ENCODE results near the gene SLIT3.

The SLIT3 gene

GRCh38 chr5:169343766-169344165 is 42.8 kb upstream of the SLIT3 start:
- Histone ChIP-seq H3K36me3 (replicated peaks; ENCODE audit: low read depth, low read length) (no peaks in the 10 kb centered on the region), H2AFZ (ENCODE audit: low read depth, low read length) (no peak overlapping the region), H3K27me3 (ENCODE audit: low read depth, low read length) (peaks cover 72% of the 10 kb centered on the region), H3K4me3 (ENCODE audit: low read length) (no peak overlapping the region), H3K4me1 (ENCODE audit: low read length) (no peaks in the 10 kb centered on the region), H3K4me2 (ENCODE audit: low read length) (no peak overlapping the region), H3K9ac (ENCODE audit: low read length) (no peak overlapping the region), H4K20me1 (ENCODE audit: insufficient read depth, low read length) (no peaks in the 10 kb centered on the region), H3K9me3 (ENCODE audit: insufficient read depth, low read length) (no peaks in the 10 kb centered on the region), H3K79me2 (ENCODE audit: low read length) (no peaks in the 10 kb centered on the region), H3K27ac (ENCODE audit: low read length) (no peak overlapping the region)
- TF ChIP-seq, protein P1, sequence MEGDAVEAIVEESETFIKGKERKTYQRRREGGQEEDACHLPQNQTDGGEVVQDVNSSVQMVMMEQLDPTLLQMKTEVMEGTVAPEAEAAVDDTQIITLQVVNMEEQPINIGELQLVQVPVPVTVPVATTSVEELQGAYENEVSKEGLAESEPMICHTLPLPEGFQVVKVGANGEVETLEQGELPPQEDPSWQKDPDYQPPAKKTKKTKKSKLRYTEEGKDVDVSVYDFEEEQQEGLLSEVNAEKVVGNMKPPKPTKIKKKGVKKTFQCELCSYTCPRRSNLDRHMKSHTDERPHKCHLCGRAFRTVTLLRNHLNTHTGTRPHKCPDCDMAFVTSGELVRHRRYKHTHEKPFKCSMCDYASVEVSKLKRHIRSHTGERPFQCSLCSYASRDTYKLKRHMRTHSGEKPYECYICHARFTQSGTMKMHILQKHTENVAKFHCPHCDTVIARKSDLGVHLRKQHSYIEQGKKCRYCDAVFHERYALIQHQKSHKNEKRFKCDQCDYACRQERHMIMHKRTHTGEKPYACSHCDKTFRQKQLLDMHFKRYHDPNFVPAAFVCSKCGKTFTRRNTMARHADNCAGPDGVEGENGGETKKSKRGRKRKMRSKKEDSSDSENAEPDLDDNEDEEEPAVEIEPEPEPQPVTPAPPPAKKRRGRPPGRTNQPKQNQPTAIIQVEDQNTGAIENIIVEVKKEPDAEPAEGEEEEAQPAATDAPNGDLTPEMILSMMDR (IDR thresholded peaks at IDR 0.05; ENCODE audit: low read depth, low read length) = no peak
- no peak for TF ChIP-seq EZH2phosphoT487 (IDR thresholded peaks at IDR 0.05; ENCODE audit: low read depth)

DNA sequence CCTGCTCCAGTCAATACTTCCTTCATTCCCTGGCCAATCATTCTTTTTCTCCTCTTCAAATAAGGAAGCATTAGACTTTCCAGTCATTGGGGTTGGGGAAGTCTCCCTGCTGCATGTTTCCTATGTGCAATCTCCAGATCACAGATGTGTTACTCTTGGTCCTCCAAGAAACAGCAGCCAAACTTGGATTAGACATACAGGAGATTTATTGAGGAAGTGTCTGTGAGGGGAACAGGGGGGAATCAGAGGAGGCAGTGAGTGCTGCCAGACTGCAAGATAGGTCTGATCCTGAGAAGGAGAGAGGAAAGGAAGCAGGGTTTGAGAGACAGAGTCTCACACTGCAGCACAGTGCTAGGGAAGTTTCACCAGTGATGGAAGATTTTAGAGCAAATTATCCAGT is 40.6 kb upstream of the SLIT3 start:
- Histone ChIP-seq H3K4me3 (ENCODE audit: low read length) (no peak overlapping the region), H3K9ac (ENCODE audit: low read length) (no peak overlapping the region), H4K20me1 (ENCODE audit: insufficient read depth, low read length) (no peaks in the 10 kb centered on the region), H3K4me1 (ENCODE audit: low read length) (no peaks in the 10 kb centered on the region), H3K36me3 (replicated peaks; ENCODE audit: low read depth, low read length) (no peaks in the 10 kb centered on the region), H3K4me2 (ENCODE audit: low read length) (no peak overlapping the region), H2AFZ (ENCODE audit: low read depth, low read length) (no peak overlapping the region), H3K9me3 (ENCODE audit: insufficient read depth, low read length) (no peaks in the 10 kb centered on the region), H3K79me2 (ENCODE audit: low read length) (no peaks in the 10 kb centered on the region), H3K27ac (ENCODE audit: low read length) (no peak overlapping the region), H3K27me3 (ENCODE audit: low read depth, low read length) (peaks cover 67% of the 10 kb centered on the region)
- TF ChIP-seq EZH2phosphoT487 (IDR thresholded peaks at IDR 0.05; ENCODE audit: low read depth) = no peak
- TF ChIP-seq, protein P1 (IDR thresholded peaks at IDR 0.05; ENCODE audit: low read depth, low read length) = no peak

DNA sequence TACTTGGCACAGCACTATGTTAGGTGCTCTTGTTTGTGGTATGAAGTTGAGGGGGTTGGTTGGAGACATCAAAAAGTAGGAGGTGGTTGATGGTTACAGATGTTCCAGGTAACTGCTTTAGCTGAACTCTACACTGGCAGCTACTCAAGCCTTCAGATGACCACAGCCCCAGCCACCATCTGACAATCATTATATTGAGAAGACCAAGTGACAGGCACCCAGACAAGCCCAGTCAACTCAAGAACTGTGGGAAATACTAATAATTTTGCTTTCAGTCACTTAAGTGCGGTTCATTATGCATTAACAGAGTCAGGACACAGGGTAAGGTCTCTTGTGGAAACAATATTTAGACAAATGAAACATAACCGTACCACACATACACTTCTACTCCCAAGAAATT is 38.9 kb upstream of the SLIT3 start:
- Histone ChIP-seq H3K27ac (ENCODE audit: low read length) (no peak overlapping the region), H3K4me3 (ENCODE audit: low read length) (no peak overlapping the region), H3K27me3 (ENCODE audit: low read depth, low read length) (peaks cover 67% of the 10 kb centered on the region), H3K4me1 (ENCODE audit: low read length) (no peaks in the 10 kb centered on the region), H2AFZ (ENCODE audit: low read depth, low read length) (no peak overlapping the region), H3K9me3 (ENCODE audit: insufficient read depth, low read length) (no peaks in the 10 kb centered on the region), H4K20me1 (ENCODE audit: insufficient read depth, low read length) (no peaks in the 10 kb centered on the region), H3K79me2 (ENCODE audit: low read length) (no peaks in the 10 kb centered on the region), H3K4me2 (ENCODE audit: low read length) (no peak overlapping the region), H3K9ac (ENCODE audit: low read length) (no peak overlapping the region), H3K36me3 (replicated peaks; ENCODE audit: low read depth, low read length) (no peaks in the 10 kb centered on the region)
- TF ChIP-seq, protein P1 (IDR thresholded peaks at IDR 0.05; ENCODE audit: low read depth, low read length) = no peak
- TF ChIP-seq EZH2phosphoT487 (IDR thresholded peaks at IDR 0.05; ENCODE audit: low read depth) = no peak

DNA sequence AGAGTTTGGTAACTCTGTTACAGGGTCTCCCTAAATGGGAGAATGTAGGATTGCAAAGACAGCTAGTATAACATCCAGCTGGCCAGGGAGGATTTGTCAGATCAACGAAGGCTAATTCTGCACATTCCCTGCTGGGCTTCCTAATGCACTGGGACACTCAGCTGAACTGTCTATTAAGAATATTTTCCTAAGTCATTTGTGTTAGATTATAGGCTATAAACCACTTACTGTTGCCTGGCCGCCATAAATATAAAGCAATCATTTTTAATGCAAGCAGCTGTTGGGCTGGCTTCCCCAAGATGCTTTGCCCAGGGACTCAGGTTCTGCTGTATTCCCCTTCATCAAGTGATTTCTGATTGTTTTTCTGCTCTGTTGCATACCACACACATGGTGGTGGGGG is 35.3 kb upstream of the SLIT3 start:
- H3K4me2 ChIP-seq (ENCODE audit: low read length) = no peak overlapping the region
- H3K36me3 ChIP-seq (replicated peaks; ENCODE audit: low read depth, low read length) = no peaks in the 10 kb centered on the region
- no peak overlapping the region for H3K4me3 ChIP-seq (ENCODE audit: low read length)

More for the DNA sequence above, 35.3 kb upstream of the SLIT3 start:
- Histone ChIP-seq H2AFZ (ENCODE audit: low read depth, low read length) (no peak overlapping the region), H3K9me3 (ENCODE audit: insufficient read depth, low read length) (no peaks in the 10 kb centered on the region), H3K9ac (ENCODE audit: low read length) (no peak overlapping the region), H4K20me1 (ENCODE audit: insufficient read depth, low read length) (no peaks in the 10 kb centered on the region), H3K27ac (ENCODE audit: low read length) (no peak overlapping the region), H3K4me1 (ENCODE audit: low read length) (no peaks in the 10 kb centered on the region), H3K27me3 (ENCODE audit: low read depth, low read length) (peaks cover 44% of the 10 kb centered on the region), H3K79me2 (ENCODE audit: low read length) (no peaks in the 10 kb centered on the region)
- TF ChIP-seq, protein P1 (IDR thresholded peaks at IDR 0.05; ENCODE audit: low read depth, low read length) = no peak
- no peak for TF ChIP-seq EZH2phosphoT487 (IDR thresholded peaks at IDR 0.05; ENCODE audit: low read depth)
